H1 (cell line): ENCODE results near the gene FUBP3.

Source experiments
- BRCA1 ChIP-seq: IDR thresholded peaks from 2 replicates; pipeline ENCODE4 v1.6.1; 2012; ENCODE audit warnings: low read depth, low read length, improper control_type of control experiment
- CHD2 ChIP-seq: IDR thresholded peaks from 2 replicates; pipeline ENCODE4 v1.6.1; 2012; ENCODE audit warnings: low read length, improper control_type of control experiment
- GABPA ChIP-seq: IDR thresholded peaks from 2 replicates; pipeline ENCODE4 v1.6.1; 2011; ENCODE audit warnings: mild to moderate bottlenecking, low read length, moderate library complexity, borderline replicate concordance; ENCODE audit not compliant: insufficient read depth
- POLR2AphosphoS5 ChIP-seq: IDR thresholded peaks from 2 replicates; pipeline ENCODE4 v1.6.1; 2011; ENCODE audit warnings: low read depth, low read length
- RAD21 ChIP-seq, 2 experiments: IDR thresholded peaks in 1 of 2; conservative IDR thresholded peaks in 1 of 2; 2 replicates each; pipeline ENCODE4 v1.6.1; 2011; ENCODE audit warnings: low read depth in 2 of 2, low read length in 2 of 2, improper control_type of control experiment in 1 of 2, inconsistent platforms in 1 of 2, mild to moderate bottlenecking in 1 of 2, moderate library complexity in 1 of 2
- RNF2 ChIP-seq: fragments of 200-900, 300-1000 bp; sonication (generic); IDR thresholded peaks from 2 replicates; pipeline ENCODE4 v1.7.1; 2016; ENCODE audit warnings: borderline replicate concordance, low read depth, mild to moderate bottlenecking, antibody characterized with exemption, low read length; ENCODE audit not compliant: poor library complexity, severe bottlenecking; ENCODE audit errors: missing control alignments
- SIN3A ChIP-seq, 2 experiments: IDR thresholded peaks in 1 of 2; conservative IDR thresholded peaks in 1 of 2; 2 replicates each; pipeline ENCODE4 v1.6.1; 2011 to 2012; ENCODE audit warnings: low read length in 2 of 2, improper control_type of control experiment in 1 of 2, low read depth in 1 of 2, mild to moderate bottlenecking in 1 of 2
- SP1 ChIP-seq: IDR thresholded peaks from 2 replicates; pipeline ENCODE4 v1.6.1; 2011; ENCODE audit warnings: low read depth, low read length
- SP2 ChIP-seq: IDR thresholded peaks from 2 replicates; pipeline ENCODE4 v1.6.1; 2012; ENCODE audit warnings: mild to moderate bottlenecking, low read length, inconsistent platforms
- TF ChIP-seq, protein P1 (sequence below), 3 experiments: IDR thresholded peaks; 1 replicate in 2 of 3; 2 replicates in 1 of 3; pipeline versions ENCODE4 v1.5.1 to v1.6.1; 2011; ENCODE audit warnings: low read length in 3 of 3, mild to moderate bottlenecking in 3 of 3, inconsistent platforms in 2 of 3, low read depth in 1 of 3, moderate library complexity in 1 of 3; ENCODE audit not compliant: insufficient read depth in 1 of 3; ENCODE audit errors: control extremely low read depth in 1 of 3

DNA sequence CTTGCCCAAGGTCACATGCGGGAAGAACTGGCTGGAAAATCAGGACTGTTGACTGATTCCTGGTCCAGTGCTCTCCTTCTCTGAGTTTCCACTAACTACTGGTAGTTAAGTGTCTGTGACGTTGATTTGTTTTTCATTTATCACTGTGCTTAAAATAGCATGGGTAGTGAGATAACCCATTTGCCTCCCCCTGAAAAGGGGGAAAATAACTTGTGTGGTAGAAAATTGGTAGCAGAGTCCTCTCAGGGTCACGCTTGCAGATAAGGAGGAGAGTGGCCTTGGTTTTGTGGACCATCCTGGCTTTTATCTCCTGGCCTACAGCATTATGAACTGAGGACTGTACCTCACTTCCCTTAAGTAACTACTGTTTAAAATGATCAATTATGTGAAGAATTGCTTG is 10.9 kb downstream of the FUBP3 start:
- TF ChIP-seq SP1 (no peak), RAD21 (IDR thresholded peaks at IDR 0.05 in 1 of 2, conservative IDR thresholded peaks at IDR 0.05 in 1 of 2; ENCODE audit: low read depth in 2 of 2, low read length in 2 of 2) (no peak), GABPA (no peak), CHD2 (no peak), SP2 (no peak), POLR2AphosphoS5 (no peak), SIN3A (conservative IDR thresholded peaks at IDR 0.05 in 1 of 2, IDR thresholded peaks at IDR 0.05 in 1 of 2; ENCODE audit: low read depth in 1 of 2, low read length in 2 of 2) (no peak), BRCA1 (no peak), RNF2 (no peak)
- TF ChIP-seq, protein P1, sequence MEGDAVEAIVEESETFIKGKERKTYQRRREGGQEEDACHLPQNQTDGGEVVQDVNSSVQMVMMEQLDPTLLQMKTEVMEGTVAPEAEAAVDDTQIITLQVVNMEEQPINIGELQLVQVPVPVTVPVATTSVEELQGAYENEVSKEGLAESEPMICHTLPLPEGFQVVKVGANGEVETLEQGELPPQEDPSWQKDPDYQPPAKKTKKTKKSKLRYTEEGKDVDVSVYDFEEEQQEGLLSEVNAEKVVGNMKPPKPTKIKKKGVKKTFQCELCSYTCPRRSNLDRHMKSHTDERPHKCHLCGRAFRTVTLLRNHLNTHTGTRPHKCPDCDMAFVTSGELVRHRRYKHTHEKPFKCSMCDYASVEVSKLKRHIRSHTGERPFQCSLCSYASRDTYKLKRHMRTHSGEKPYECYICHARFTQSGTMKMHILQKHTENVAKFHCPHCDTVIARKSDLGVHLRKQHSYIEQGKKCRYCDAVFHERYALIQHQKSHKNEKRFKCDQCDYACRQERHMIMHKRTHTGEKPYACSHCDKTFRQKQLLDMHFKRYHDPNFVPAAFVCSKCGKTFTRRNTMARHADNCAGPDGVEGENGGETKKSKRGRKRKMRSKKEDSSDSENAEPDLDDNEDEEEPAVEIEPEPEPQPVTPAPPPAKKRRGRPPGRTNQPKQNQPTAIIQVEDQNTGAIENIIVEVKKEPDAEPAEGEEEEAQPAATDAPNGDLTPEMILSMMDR (IDR thresholded peaks at IDR 0.05; ENCODE audit: control extremely low read depth in 1 of 3, insufficient read depth in 1 of 3, low read depth in 1 of 3, low read length in 3 of 3) = no peak
